ENCODE results near the gene NPR1.
"Not testable (repeated sequence)": the region's sequence is repeated elsewhere in the genome, so short reads cannot be mapped to it uniquely, and the experiment has no call there.

Gene NPR1

GRCh38 chr1:153678519-153679336 lies at the start of gene NPR1:
TSS of gene NPR1 (plus strand) at chr1:153678688. CDS start at chr1:153679109, 421 bp downstream.
- no peak for DNase-seq (ENCODE audit: low read depth in 2 of 2)

- no peak for DNase-seq (ENCODE audit: low read depth in 2 of 2)
These were observed 49.2 kb upstream of the NPR1 start for GRCh38 chr1:153629343-153629665.

GRCh38 chr1:153629971-153630370 lies 48.5 kb upstream of the NPR1 start:
- DNase-seq (ENCODE audit: low read depth in 2 of 2) = no peak

- no peak for DNase-seq (ENCODE audit: low read depth in 2 of 2)
These were observed 48.1 kb upstream of the NPR1 start for GRCh38 chr1:153630384-153630783.

GRCh38 chr1:153631047-153632022 lies 47.2 kb upstream of the NPR1 start:
- DNase-seq (ENCODE audit: low read depth in 2 of 2) = no peak

GRCh38 chr1:153633161-153633753 lies 45.2 kb upstream of the NPR1 start:
- DNase-seq (ENCODE audit: low read depth in 2 of 2) = no peak

GRCh38 chr1:153633754-153634665 lies 44.5 kb upstream of the NPR1 start, which contains the start of gene CHTOP:
TSS of gene CHTOP (plus strand) at chr1:153634066. CDS start at chr1:153636589, 2,523 bp downstream.
- DNase-seq (ENCODE audit: low read depth in 2 of 2) = peak; percentile 94

GRCh38 chr1:153635872-153636271 lies 42.6 kb upstream of the NPR1 start:
- DNase-seq (ENCODE audit: low read depth in 2 of 2) = no peak

- no peak for DNase-seq (ENCODE audit: low read depth in 2 of 2)
These were observed 42.2 kb upstream of the NPR1 start for GRCh38 chr1:153636312-153636711.

- DNase-seq (ENCODE audit: low read depth in 2 of 2) = no peak
These were observed 40.2 kb upstream of the NPR1 start for GRCh38 chr1:153638261-153638660.

GRCh38 chr1:153639280-153639679 lies 39.2 kb upstream of the NPR1 start:
- no peak for DNase-seq (ENCODE audit: low read depth in 2 of 2)

GRCh38 chr1:153640213-153640612 lies 38.3 kb upstream of the NPR1 start:
- not testable (repeated sequence) for DNase-seq (ENCODE audit: low read depth in 2 of 2)

GRCh38 chr1:153640861-153641260 lies 37.6 kb upstream of the NPR1 start:
- no peak for DNase-seq (ENCODE audit: low read depth in 2 of 2)

GRCh38 chr1:153642161-153642560 lies 36.3 kb upstream of the NPR1 start:
- no peak for DNase-seq (ENCODE audit: low read depth in 2 of 2)

- no peak for DNase-seq (ENCODE audit: low read depth in 2 of 2)
These were observed 35.4 kb upstream of the NPR1 start for GRCh38 chr1:153643100-153643499.

- DNase-seq (ENCODE audit: low read depth in 2 of 2) = no peak
These were observed 34.7 kb upstream of the NPR1 start for GRCh38 chr1:153643816-153644215.

- DNase-seq (ENCODE audit: low read depth in 2 of 2) = no peak
These were observed 31.7 kb upstream of the NPR1 start for GRCh38 chr1:153646672-153647345.

- DNase-seq (ENCODE audit: low read depth in 2 of 2) = no peak
These were observed 31.2 kb upstream of the NPR1 start for GRCh38 chr1:153647346-153647714.

GRCh38 chr1:153648000-153648643 lies 30.4 kb upstream of the NPR1 start:
- DNase-seq (ENCODE audit: low read depth in 2 of 2) = no peak
